ENCODE data around the gene EPHB1. TPM values are rescaled to one million over a fixed set of nuclear protein-coding genes. Genes with fewer than 3 reads are reported as not detected.

Gene EPHB1
- total RNA-seq, 1 experiment from 2014 or later: 2.8 TPM

- no peaks in the 10 kb centered on the region for H3K9me3 Mint-ChIP-seq
- Histone ChIP-seq H2BK5ac (ENCODE audit: insufficient read length, low read length) (no peak overlapping the region), H3T11ph (ENCODE audit: low read length) (no peak overlapping the region), H4K20me1 (ENCODE audit: control insufficient read depth, insufficient read depth, insufficient read length) (no peaks in the 10 kb centered on the region), H3K27me3 (ENCODE audit: insufficient read depth, low read length) (no peaks in the 10 kb centered on the region), H2BK20ac (ENCODE audit: low read depth, low read length, poor library complexity, severe bottlenecking) (no peak overlapping the region), H4K8ac (replicated peaks; ENCODE audit: insufficient read length, low read depth, low read length) (no peak overlapping the region), H3K27ac (ENCODE audit: insufficient read length, low read depth, low read length) (no peak overlapping the region), H3K23ac (ENCODE audit: insufficient read length, low read depth, low read length) (no peak overlapping the region), H3K56ac (ENCODE audit: insufficient read length, low read depth, low read length) (no peak overlapping the region), H2BK120ac (ENCODE audit: low read depth, low read length, poor library complexity, severe bottlenecking) (no peak overlapping the region), H3K4me1 (ENCODE audit: insufficient read depth, low read length) (peaks cover 4% of the 10 kb centered on the region; the same call in 1 of the 2 replicates), H3K9me3 (ENCODE audit: control insufficient read depth, low read depth, low read length) (no peaks in the 10 kb centered on the region), H3K4ac (ENCODE audit: low read depth, low read length) (no peak overlapping the region), H2AFZ (ENCODE audit: low read length) (no peak overlapping the region), H3K79me2 (ENCODE audit: insufficient read depth, low read length) (no peaks in the 10 kb centered on the region), H3K18ac (ENCODE audit: insufficient read length, low read depth, low read length) (no peak overlapping the region), H4K91ac (ENCODE audit: insufficient read length, low read depth, low read length) (no peak overlapping the region), H3K4me2 (ENCODE audit: insufficient read depth, insufficient read length, low read length) (no peak overlapping the region), H3K79me1 (ENCODE audit: insufficient read depth, low read depth, low read length, poor library complexity, severe bottlenecking) (no peaks in the 10 kb centered on the region), H2AK5ac (ENCODE audit: insufficient read length, low read length) (no peak overlapping the region), H2BK15ac (ENCODE audit: low read depth, low read length) (no peak overlapping the region), H4K5ac (ENCODE audit: insufficient read length, low read depth, low read length) (no peak overlapping the region), H2BK12ac (ENCODE audit: insufficient read length, low read depth, low read length) (no peak overlapping the region), H3K9ac (ENCODE audit: extremely low read depth, insufficient read length, low read length) (no peak overlapping the region), H3K23me2 (ENCODE audit: insufficient read length, low read depth, low read length, poor library complexity, severe bottlenecking) (no peaks in the 10 kb centered on the region), H3K14ac (ENCODE audit: insufficient read depth, low read length) (no peak overlapping the region)
- peaks cover 8 to 12% of the 10 kb centered on the region in 2 experiments for H3K4me1 Mint-ChIP-seq
- H3K4me3 Mint-ChIP-seq: no peak overlapping the region
- TF ChIP-seq, protein P1, sequence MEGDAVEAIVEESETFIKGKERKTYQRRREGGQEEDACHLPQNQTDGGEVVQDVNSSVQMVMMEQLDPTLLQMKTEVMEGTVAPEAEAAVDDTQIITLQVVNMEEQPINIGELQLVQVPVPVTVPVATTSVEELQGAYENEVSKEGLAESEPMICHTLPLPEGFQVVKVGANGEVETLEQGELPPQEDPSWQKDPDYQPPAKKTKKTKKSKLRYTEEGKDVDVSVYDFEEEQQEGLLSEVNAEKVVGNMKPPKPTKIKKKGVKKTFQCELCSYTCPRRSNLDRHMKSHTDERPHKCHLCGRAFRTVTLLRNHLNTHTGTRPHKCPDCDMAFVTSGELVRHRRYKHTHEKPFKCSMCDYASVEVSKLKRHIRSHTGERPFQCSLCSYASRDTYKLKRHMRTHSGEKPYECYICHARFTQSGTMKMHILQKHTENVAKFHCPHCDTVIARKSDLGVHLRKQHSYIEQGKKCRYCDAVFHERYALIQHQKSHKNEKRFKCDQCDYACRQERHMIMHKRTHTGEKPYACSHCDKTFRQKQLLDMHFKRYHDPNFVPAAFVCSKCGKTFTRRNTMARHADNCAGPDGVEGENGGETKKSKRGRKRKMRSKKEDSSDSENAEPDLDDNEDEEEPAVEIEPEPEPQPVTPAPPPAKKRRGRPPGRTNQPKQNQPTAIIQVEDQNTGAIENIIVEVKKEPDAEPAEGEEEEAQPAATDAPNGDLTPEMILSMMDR (conservative IDR thresholded peaks at IDR 0.05): no peak
- no peaks in the 10 kb centered on the region for H3K27me3 Mint-ChIP-seq (ENCODE audit: low read depth)
- no peak overlapping the region for H3K27ac Mint-ChIP-seq
- no peaks in the 10 kb centered on the region for H3K36me3 Mint-ChIP-seq (ENCODE audit: insufficient read depth in 1 of 3, low read depth in 3 of 3)
- no CpG with 5 or more reads among the region's 8 CpGs for WGBS (ENCODE audit: extremely low coverage, insufficient read length, low lambda C conversion rate)
- peak; percentile 57 for DNase-seq
Observed at GRCh38 chr3:135106445-135106844, 311.4 kb downstream of the EPHB1 start.

Measured in H9 (cell line).